Tibial nerve (tissue), 4 donors: ENCODE results near the gene ARL8A.

Source experiments
- CTCF ChIP-seq, 5 experiments: fragments of 200-600 bp in 3 of 5; fragments of 450-650 bp in 2 of 5; sonication (generic) in 3 of 5; IDR thresholded peaks; one replicate each; pipeline ENCODE4 v1.5.1; 2016 to 2019; ENCODE audit warnings: antibody characterized with exemption in 5 of 5, mild to moderate bottlenecking in 3 of 5, moderate library complexity in 2 of 5
- EP300 ChIP-seq, 2 donors: sonication (generic); formaldehyde crosslinking; IDR thresholded peaks; one replicate each; pipeline ENCODE4 v1.6.1; 2017; ENCODE audit warnings: antibody characterized with exemption in 2 of 2, mild to moderate bottlenecking in 1 of 2
- POLR2A ChIP-seq, 2 donors: fragments of 450-650 bp; IDR thresholded peaks; one replicate each; pipeline ENCODE4 v1.6.1; 2017; ENCODE audit warnings: antibody characterized with exemption in 2 of 2, mild to moderate bottlenecking in 2 of 2, moderate library complexity in 2 of 2

- TF ChIP-seq CTCF (IDR thresholded peaks at IDR 0.05) (no peak), EP300 (IDR thresholded peaks at IDR 0.05) (no peak), POLR2A (IDR thresholded peaks at IDR 0.05) (no peak)
Observed at GRCh38 chr1:202146279-202146678, 1.7 kb upstream of the ARL8A start.
